SK-N-SH (cell line): Measurements from ENCODE around the gene LRRC34. TPM values are rescaled to one million over a fixed set of nuclear protein-coding genes. Genes with fewer than 3 reads are reported as not detected.

Source experiments
- CTCF ChIA-PET: fragments of 300-600, 350-600 bp; formaldehyde crosslinking; extraction: SDS; loops from one replicate; lab custom pipeline; 2021; lab: Yijun Ruan, JAX
- POLR2A ChIA-PET: fragments of 350-600 bp; sonication (Branson Sonifier 250); formaldehyde crosslinking; extraction: SDS; loops from one replicate; lab custom pipeline; 2020; ENCODE audit warnings: antibody characterized with exemption, inconsistent platforms; lab: Yijun Ruan, JAX
- DNase-seq: peaks from one replicate; pipeline ENCODE4 v3.0.0; 2012
- H2AFZ ChIP-seq: fragments of 200-600 bp; sonication (generic); 2 replicates; pipeline ENCODE4 v1.8.1; 2016; ENCODE audit warnings: antibody characterized with exemption, mild to moderate bottlenecking, low read depth
- H3F3A ChIP-seq: fragments of 200-600 bp; sonication (generic); replicated peaks from 2 replicates; pipeline ENCODE3; 2016; ENCODE audit warnings: antibody characterized with exemption, mild to moderate bottlenecking; ENCODE audit not compliant: insufficient read depth
- H3K27ac ChIP-seq, 2 experiments: fragments of 200-500 bp in 1 of 2; fragments of 200-600 bp in 1 of 2; sonication (Bioruptor generic) in 1 of 2; sonication (generic), shearing (Covaris generic) in 1 of 2; 2 replicates each; pipeline versions ENCODE4 v1.5.1 to v1.6.1; 2014 to 2016; ENCODE audit warnings: low read depth in 2 of 2, inconsistent platforms in 1 of 2, low read length in 1 of 2, mild to moderate bottlenecking in 1 of 2, mixed read lengths in 1 of 2
- H3K27me3 ChIP-seq: fragments of 200-600 bp; sonication (generic), shearing (Covaris generic); 2 replicates; pipeline ENCODE4 v1.6.1; 2016; ENCODE audit warnings: mixed run types; ENCODE audit not compliant: insufficient read depth
- H3K36me3 ChIP-seq, 2 experiments: fragments of 200-500 bp in 1 of 2; fragments of 200-600 bp in 1 of 2; sonication (Bioruptor generic) in 1 of 2; sonication (generic) in 1 of 2; replicated peaks in 1 of 2; 2 replicates each; pipeline versions ENCODE3 to v1.5.1; 2014 to 2016; ENCODE audit warnings: low read length in 1 of 2, mild to moderate bottlenecking in 1 of 2; ENCODE audit not compliant: insufficient read depth in 2 of 2, control insufficient read depth in 1 of 2
- H3K4me1 ChIP-seq, 2 experiments: fragments of 200-500 bp in 1 of 2; fragments of 200-600 bp in 1 of 2; sonication (Bioruptor generic) in 1 of 2; sonication (generic), shearing (Covaris generic) in 1 of 2; 2 replicates each; pipeline versions ENCODE4 v1.5.1 to v1.6.1; 2014 to 2016; ENCODE audit warnings: low read depth in 1 of 2, low read length in 1 of 2, mixed run types in 1 of 2; ENCODE audit not compliant: insufficient read depth in 2 of 2, control insufficient read depth in 1 of 2
- H3K4me2 ChIP-seq: fragments of 200-600 bp; sonication (generic), shearing (Covaris generic); 2 replicates; pipeline ENCODE4 v1.6.1; 2017; ENCODE audit warnings: mixed run types
- H3K4me3 ChIP-seq, 2 experiments: fragments of 200-500 bp in 1 of 2; fragments of 200-600 bp in 1 of 2; sonication (Bioruptor generic) in 1 of 2; sonication (generic), shearing (Covaris generic) in 1 of 2; 2 replicates each; pipeline versions ENCODE4 v1.5.1 to v1.8.1; 2014 to 2016; ENCODE audit warnings: low read depth in 2 of 2, inconsistent platforms in 1 of 2, low read length in 1 of 2, mild to moderate bottlenecking in 1 of 2, mixed read lengths in 1 of 2, moderate library complexity in 1 of 2
- H3K79me2 ChIP-seq: fragments of 200-600 bp; sonication (generic); 2 replicates; pipeline ENCODE4 v1.8.1; 2017; ENCODE audit warnings: mild to moderate bottlenecking; ENCODE audit not compliant: insufficient read depth
- H3K9ac ChIP-seq: fragments of 200-600 bp; sonication (generic); 2 replicates; pipeline ENCODE4 v1.6.1; 2017; ENCODE audit warnings: mixed run types
- H3K9me2 ChIP-seq: fragments of 200-600 bp; sonication (generic); 2 replicates; pipeline ENCODE4 v1.6.1; 2017; ENCODE audit warnings: mixed run types
- H3K9me3 ChIP-seq: fragments of 200-600 bp; sonication (generic); 2 replicates; pipeline ENCODE4 v1.6.1; 2017; ENCODE audit warnings: mixed run types, mild to moderate bottlenecking, moderate library complexity
- H4K20me1 ChIP-seq: fragments of 200-600 bp; sonication (generic); 2 replicates; pipeline ENCODE4 v1.6.1; 2017; ENCODE audit warnings: mild to moderate bottlenecking, mixed run types; ENCODE audit not compliant: insufficient read depth
- ELF1 ChIP-seq: IDR thresholded peaks from 2 replicates; pipeline ENCODE4 v1.4.0; 2012
- EP300 ChIP-seq, 2 experiments: IDR thresholded peaks; 2 replicates each; pipeline versions ENCODE4 v1.4.0 to v1.6.1; 2012; ENCODE audit warnings: borderline replicate concordance in 1 of 2, low read depth in 1 of 2, low read length in 1 of 2
- FOXJ3 ChIP-seq: sonication (generic); formaldehyde crosslinking; IDR thresholded peaks from 2 replicates; pipeline ENCODE4 v1.5.1; 2020; ENCODE audit warnings: mild to moderate bottlenecking, missing genetic modification reagents
- GABPA ChIP-seq: IDR thresholded peaks from 2 replicates; pipeline ENCODE4 v1.4.0; 2012; ENCODE audit warnings: low read depth, mild to moderate bottlenecking
- GATA2 ChIP-seq: sonication (generic); formaldehyde crosslinking; IDR thresholded peaks from 2 replicates; pipeline ENCODE4 v1.5.0; 2020; ENCODE audit warnings: mild to moderate bottlenecking, missing genetic modification reagents
- JUND ChIP-seq: IDR thresholded peaks from 2 replicates; pipeline ENCODE4 v1.4.0; 2012
- MXI1 ChIP-seq: IDR thresholded peaks from 2 replicates; pipeline ENCODE4 v1.6.1; 2012; ENCODE audit warnings: mild to moderate bottlenecking, low read depth, low read length, improper control_type of control experiment
- NFIC ChIP-seq: IDR thresholded peaks from 2 replicates; pipeline ENCODE4 v1.4.0; 2012; ENCODE audit warnings: borderline replicate concordance
- POLR2AphosphoS5 ChIP-seq: IDR thresholded peaks from 2 replicates; pipeline ENCODE4 v1.6.1; 2012; ENCODE audit warnings: low read depth, low read length
- RCOR1 ChIP-seq: fragments of 150-350 bp; IDR thresholded peaks from 2 replicates; pipeline ENCODE4 v1.6.1; 2017; ENCODE audit warnings: antibody characterized with exemption, low read length
- SIN3A ChIP-seq: IDR thresholded peaks from 2 replicates; pipeline ENCODE4 v1.6.1; 2012; ENCODE audit warnings: low read depth, mild to moderate bottlenecking, low read length, moderate library complexity, borderline replicate concordance
- TEAD4 ChIP-seq: IDR thresholded peaks from 2 replicates; pipeline ENCODE4 v1.4.0; 2012; ENCODE audit warnings: mild to moderate bottlenecking, borderline replicate concordance; ENCODE audit not compliant: insufficient read depth
- WGBS: methylation state at CpG from one replicate; pipeline ENCODE4 v1.1.6; 2017; ENCODE audit warnings: low lambda C conversion rate; 5-methylcytosine and 5-hydroxymethylcytosine counted together
- polyA plus RNA-seq, 3 experiments: library from polyadenylated mRNA; depleted of rRNA; stranded (reverse); fragments of >200 nt; gene quantifications; 2 replicates each; pipeline ENCODE4 v1.2.3, GENCODE V29; 2012
- TF ChIP-seq, protein P1 (sequence below): IDR thresholded peaks from 2 replicates; pipeline ENCODE4 v1.4.0; 2012; ENCODE audit warnings: low read depth, borderline replicate concordance
- TF ChIP-seq, protein P2 (sequence below): fragments of 150-350 bp; IDR thresholded peaks from 2 replicates; pipeline ENCODE4 v1.6.1; 2016; ENCODE audit warnings: mild to moderate bottlenecking, low read depth, low read length
- TF ChIP-seq, protein P3 (sequence below): fragments of 150-350 bp; IDR thresholded peaks from 2 replicates; pipeline ENCODE4 v1.6.1; 2017; ENCODE audit warnings: antibody characterized with exemption, low read length, low read depth, borderline replicate concordance
- TF ChIP-seq, protein P4 (sequence below): IDR thresholded peaks from 2 replicates; pipeline ENCODE4 v1.6.1; 2012; ENCODE audit warnings: mild to moderate bottlenecking, low read depth, low read length, moderate library complexity
- TF ChIP-seq, protein P5 (sequence below): fragments of 200-600 bp; sonication (generic); IDR thresholded peaks from 2 replicates; pipeline ENCODE4 v1.6.1; 2017; ENCODE audit warnings: antibody characterized with exemption, mild to moderate bottlenecking, moderate library complexity

LRRC34 gene
- polyA plus RNA-seq, 1 of the 3 experiments (the other 2 are of a cell fraction) = 1.6 TPM

DNA sequence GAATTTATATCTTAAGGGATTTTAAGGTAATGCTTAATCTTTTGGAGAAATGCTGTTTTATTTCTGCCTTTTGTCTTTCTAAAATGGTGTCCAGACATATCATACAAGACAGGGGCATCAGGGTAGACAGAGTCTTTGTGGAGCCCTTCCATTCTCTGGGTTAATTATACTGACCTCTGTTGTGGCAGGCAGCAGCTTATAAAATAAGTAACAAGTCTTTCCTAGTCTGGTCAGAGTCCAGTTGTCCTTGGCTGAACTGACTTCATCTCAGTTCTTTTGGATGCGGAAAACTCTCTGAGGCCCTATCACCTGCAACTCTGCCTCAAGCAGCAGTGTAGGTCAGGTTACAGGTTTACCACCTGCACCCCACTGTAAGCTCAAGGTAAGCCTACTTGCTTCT, 20.3 kb downstream of the LRRC34 start:
- Histone ChIP-seq H3K27me3 (no peaks in the 10 kb centered on the region), H3F3A (peaks cover 14% of the 10 kb centered on the region), H3K4me2 (no peak overlapping the region), H4K20me1 (no peaks in the 10 kb centered on the region), H2AFZ (no peak overlapping the region), H3K27ac (no peak overlapping the region), H3K4me3 (no peak overlapping the region), H3K9me3 (no peaks in the 10 kb centered on the region), H3K9ac (no peak overlapping the region), H3K36me3 (peaks cover 52 to 77% of the 10 kb centered on the region in 2 experiments), H3K9me2 (no peaks in the 10 kb centered on the region), H3K79me2 (peaks cover 4% of the 10 kb centered on the region), H3K4me1 (0 out of 4 replicates have a peak, but pooled peaks cover 0 to 4% of the 10 kb centered on the region in 2 experiments)
- TF ChIP-seq, protein P1, sequence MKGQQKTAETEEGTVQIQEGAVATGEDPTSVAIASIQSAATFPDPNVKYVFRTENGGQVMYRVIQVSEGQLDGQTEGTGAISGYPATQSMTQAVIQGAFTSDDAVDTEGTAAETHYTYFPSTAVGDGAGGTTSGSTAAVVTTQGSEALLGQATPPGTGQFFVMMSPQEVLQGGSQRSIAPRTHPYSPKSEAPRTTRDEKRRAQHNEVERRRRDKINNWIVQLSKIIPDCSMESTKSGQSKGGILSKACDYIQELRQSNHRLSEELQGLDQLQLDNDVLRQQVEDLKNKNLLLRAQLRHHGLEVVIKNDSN = no peak
- TF ChIP-seq NFIC (no peak), EP300 (IDR thresholded peaks at IDR 0.05; ENCODE audit: borderline replicate concordance in 1 of 2, low read depth in 1 of 2, low read length in 1 of 2) (no peak), POLR2AphosphoS5 (no peak), GATA2 (CRISPR knock-in tag) (no peak), ELF1 (no peak), SIN3A (no peak), MXI1 (no peak), RCOR1 (no peak), JUND (no peak), FOXJ3 (CRISPR knock-in tag) (no peak), TEAD4 (no peak), GABPA (no peak)
- TF ChIP-seq, protein P2, sequence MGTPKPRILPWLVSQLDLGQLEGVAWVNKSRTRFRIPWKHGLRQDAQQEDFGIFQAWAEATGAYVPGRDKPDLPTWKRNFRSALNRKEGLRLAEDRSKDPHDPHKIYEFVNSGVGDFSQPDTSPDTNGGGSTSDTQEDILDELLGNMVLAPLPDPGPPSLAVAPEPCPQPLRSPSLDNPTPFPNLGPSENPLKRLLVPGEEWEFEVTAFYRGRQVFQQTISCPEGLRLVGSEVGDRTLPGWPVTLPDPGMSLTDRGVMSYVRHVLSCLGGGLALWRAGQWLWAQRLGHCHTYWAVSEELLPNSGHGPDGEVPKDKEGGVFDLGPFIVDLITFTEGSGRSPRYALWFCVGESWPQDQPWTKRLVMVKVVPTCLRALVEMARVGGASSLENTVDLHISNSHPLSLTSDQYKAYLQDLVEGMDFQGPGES = no peak
- TF ChIP-seq, protein P3, sequence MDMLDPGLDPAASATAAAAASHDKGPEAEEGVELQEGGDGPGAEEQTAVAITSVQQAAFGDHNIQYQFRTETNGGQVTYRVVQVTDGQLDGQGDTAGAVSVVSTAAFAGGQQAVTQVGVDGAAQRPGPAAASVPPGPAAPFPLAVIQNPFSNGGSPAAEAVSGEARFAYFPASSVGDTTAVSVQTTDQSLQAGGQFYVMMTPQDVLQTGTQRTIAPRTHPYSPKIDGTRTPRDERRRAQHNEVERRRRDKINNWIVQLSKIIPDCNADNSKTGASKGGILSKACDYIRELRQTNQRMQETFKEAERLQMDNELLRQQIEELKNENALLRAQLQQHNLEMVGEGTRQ = no peak
- TF ChIP-seq, protein P4, sequence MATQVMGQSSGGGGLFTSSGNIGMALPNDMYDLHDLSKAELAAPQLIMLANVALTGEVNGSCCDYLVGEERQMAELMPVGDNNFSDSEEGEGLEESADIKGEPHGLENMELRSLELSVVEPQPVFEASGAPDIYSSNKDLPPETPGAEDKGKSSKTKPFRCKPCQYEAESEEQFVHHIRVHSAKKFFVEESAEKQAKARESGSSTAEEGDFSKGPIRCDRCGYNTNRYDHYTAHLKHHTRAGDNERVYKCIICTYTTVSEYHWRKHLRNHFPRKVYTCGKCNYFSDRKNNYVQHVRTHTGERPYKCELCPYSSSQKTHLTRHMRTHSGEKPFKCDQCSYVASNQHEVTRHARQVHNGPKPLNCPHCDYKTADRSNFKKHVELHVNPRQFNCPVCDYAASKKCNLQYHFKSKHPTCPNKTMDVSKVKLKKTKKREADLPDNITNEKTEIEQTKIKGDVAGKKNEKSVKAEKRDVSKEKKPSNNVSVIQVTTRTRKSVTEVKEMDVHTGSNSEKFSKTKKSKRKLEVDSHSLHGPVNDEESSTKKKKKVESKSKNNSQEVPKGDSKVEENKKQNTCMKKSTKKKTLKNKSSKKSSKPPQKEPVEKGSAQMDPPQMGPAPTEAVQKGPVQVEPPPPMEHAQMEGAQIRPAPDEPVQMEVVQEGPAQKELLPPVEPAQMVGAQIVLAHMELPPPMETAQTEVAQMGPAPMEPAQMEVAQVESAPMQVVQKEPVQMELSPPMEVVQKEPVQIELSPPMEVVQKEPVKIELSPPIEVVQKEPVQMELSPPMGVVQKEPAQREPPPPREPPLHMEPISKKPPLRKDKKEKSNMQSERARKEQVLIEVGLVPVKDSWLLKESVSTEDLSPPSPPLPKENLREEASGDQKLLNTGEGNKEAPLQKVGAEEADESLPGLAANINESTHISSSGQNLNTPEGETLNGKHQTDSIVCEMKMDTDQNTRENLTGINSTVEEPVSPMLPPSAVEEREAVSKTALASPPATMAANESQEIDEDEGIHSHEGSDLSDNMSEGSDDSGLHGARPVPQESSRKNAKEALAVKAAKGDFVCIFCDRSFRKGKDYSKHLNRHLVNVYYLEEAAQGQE = no peak
- TF ChIP-seq, protein P5, sequence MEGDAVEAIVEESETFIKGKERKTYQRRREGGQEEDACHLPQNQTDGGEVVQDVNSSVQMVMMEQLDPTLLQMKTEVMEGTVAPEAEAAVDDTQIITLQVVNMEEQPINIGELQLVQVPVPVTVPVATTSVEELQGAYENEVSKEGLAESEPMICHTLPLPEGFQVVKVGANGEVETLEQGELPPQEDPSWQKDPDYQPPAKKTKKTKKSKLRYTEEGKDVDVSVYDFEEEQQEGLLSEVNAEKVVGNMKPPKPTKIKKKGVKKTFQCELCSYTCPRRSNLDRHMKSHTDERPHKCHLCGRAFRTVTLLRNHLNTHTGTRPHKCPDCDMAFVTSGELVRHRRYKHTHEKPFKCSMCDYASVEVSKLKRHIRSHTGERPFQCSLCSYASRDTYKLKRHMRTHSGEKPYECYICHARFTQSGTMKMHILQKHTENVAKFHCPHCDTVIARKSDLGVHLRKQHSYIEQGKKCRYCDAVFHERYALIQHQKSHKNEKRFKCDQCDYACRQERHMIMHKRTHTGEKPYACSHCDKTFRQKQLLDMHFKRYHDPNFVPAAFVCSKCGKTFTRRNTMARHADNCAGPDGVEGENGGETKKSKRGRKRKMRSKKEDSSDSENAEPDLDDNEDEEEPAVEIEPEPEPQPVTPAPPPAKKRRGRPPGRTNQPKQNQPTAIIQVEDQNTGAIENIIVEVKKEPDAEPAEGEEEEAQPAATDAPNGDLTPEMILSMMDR = no peak
- no peak for DNase-seq
- CTCF ChIA-PET = interaction anchor here (1.0 kb wide), 1 partner anchor 9 kb away, joined by 3 read pairs; no protein-coding TSS in a partner anchor
- POLR2A ChIA-PET = no interaction called here
- WGBS = 100% methylated on average over 1 of the region's 1 CpG
